Loucy (cell line): ENCODE results near the gene SP3.

Experiments
- EZH2phosphoT487 ChIP-seq: fragments of 200-600 bp; IDR thresholded peaks from 2 replicates; pipeline ENCODE4 v1.6.1; 2018; ENCODE audit warnings: antibody characterized with exemption, mild to moderate bottlenecking, moderate library complexity, borderline replicate concordance
- TF ChIP-seq, protein P1 (sequence below): fragments of 200-600 bp; sonication (generic); conservative IDR thresholded peaks from 2 replicates; pipeline ENCODE4 v1.5.1; 2014; ENCODE audit warnings: mild to moderate bottlenecking, antibody characterized with exemption, low read length

DNA sequence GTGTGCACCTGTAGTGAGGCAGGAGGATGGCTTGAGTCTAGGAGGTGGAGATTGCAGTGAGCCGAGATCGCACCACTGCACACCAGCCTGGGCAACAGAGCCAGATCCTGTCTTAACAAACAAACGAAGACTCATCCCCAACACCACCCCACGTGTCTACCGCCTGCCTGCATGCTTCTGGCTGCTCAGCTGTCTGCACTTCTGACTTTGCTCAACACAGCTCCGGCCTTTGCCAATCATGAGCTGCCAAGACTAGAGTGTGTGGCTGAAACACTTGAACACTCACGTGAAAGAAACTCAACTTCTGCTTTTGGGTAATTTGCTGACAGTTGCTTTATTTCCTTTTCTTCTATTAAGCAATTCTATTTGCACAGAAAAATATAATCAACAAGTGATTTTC lies 32.1 kb upstream of the SP3 start:
- no peak for TF ChIP-seq EZH2phosphoT487
- TF ChIP-seq, protein P1, sequence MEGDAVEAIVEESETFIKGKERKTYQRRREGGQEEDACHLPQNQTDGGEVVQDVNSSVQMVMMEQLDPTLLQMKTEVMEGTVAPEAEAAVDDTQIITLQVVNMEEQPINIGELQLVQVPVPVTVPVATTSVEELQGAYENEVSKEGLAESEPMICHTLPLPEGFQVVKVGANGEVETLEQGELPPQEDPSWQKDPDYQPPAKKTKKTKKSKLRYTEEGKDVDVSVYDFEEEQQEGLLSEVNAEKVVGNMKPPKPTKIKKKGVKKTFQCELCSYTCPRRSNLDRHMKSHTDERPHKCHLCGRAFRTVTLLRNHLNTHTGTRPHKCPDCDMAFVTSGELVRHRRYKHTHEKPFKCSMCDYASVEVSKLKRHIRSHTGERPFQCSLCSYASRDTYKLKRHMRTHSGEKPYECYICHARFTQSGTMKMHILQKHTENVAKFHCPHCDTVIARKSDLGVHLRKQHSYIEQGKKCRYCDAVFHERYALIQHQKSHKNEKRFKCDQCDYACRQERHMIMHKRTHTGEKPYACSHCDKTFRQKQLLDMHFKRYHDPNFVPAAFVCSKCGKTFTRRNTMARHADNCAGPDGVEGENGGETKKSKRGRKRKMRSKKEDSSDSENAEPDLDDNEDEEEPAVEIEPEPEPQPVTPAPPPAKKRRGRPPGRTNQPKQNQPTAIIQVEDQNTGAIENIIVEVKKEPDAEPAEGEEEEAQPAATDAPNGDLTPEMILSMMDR, result no peak
